ENCODE results near the gene OR10AD1. TPM values are rescaled to one million over a fixed set of nuclear protein-coding genes. Genes with fewer than 3 reads are reported as not detected.

Gene OR10AD1
- total RNA-seq, 1 donor from 2014 or later: not detected

GRCh38 chr12:48185181-48185919 is 17.7 kb downstream of the OR10AD1 start:
- Mint-ChIP-seq H3K4me1 (ENCODE audit: low read depth) (peaks cover 18% of the 10 kb centered on the region), H3K27ac (no peak overlapping the region), H3K27me3 (ENCODE audit: low read depth) (peaks cover 58% of the 10 kb centered on the region), H3K9me3 (no peaks in the 10 kb centered on the region), H3K36me3 (ENCODE audit: low read depth) (no peaks in the 10 kb centered on the region), H3K4me3 (ENCODE audit: low read depth) (peak overlapping the region; percentile 62)
- DNase-seq (ENCODE audit: low spot score): no peak
- intact Hi-C loops (cut with micrococcal nuclease): loop anchor here (2.0 to 5.0 kb wide), 2 partner anchors 283 to 433 kb away; partner anchors contain the start of gene VDR

- DNase-seq (ENCODE audit: low spot score): no peak
- Mint-ChIP-seq H3K27me3 (ENCODE audit: low read depth) (peaks cover 59% of the 10 kb centered on the region), H3K9me3 (no peaks in the 10 kb centered on the region), H3K36me3 (ENCODE audit: low read depth) (no peaks in the 10 kb centered on the region), H3K27ac (no peak overlapping the region), H3K4me1 (ENCODE audit: low read depth) (peaks cover 18% of the 10 kb centered on the region), H3K4me3 (ENCODE audit: low read depth) (peak overlapping the region; percentile 62)
- intact Hi-C loops (cut with micrococcal nuclease): loop anchor here (2.0 to 5.0 kb wide), 2 partner anchors 77 to 434 kb away; partner anchors contain the start of gene SENP1
Observed at GRCh38 chr12:48184549-48184922, 18.6 kb downstream of the OR10AD1 start.

- peaks cover 61% of the 10 kb centered on the region for H3K27me3 Mint-ChIP-seq (ENCODE audit: low read depth)
- H3K36me3 Mint-ChIP-seq (ENCODE audit: low read depth): no peaks in the 10 kb centered on the region
- H3K9me3 Mint-ChIP-seq: no peaks in the 10 kb centered on the region
- peaks cover 18% of the 10 kb centered on the region for H3K4me1 Mint-ChIP-seq (ENCODE audit: low read depth)
- H3K4me3 Mint-ChIP-seq (ENCODE audit: low read depth): peak overlapping the region; percentile 62
- no peak overlapping the region for H3K27ac Mint-ChIP-seq
- intact Hi-C loops (cut with micrococcal nuclease): loop anchor here (2.0 to 5.0 kb wide), 2 partner anchors 77 to 435 kb away; partner anchors contain the start of gene SENP1
- no peak for DNase-seq (ENCODE audit: low spot score)
Observed at GRCh38 chr12:48183876-48184548, 19.1 kb downstream of the OR10AD1 start.

- Mint-ChIP-seq H3K4me1 (ENCODE audit: low read depth) (peaks cover 18% of the 10 kb centered on the region), H3K27ac (no peak within 1 kb of the TSS), H3K36me3 (ENCODE audit: low read depth) (no peaks in the 10 kb centered on the region), H3K27me3 (ENCODE audit: low read depth) (peaks cover 61% of the 10 kb centered on the region), H3K4me3 (ENCODE audit: low read depth) (peak within 1 kb of the TSS; percentile 84), H3K9me3 (no peaks in the 10 kb centered on the region)
- peak; percentile 72 for DNase-seq (ENCODE audit: low spot score)
- intact Hi-C loops (cut with micrococcal nuclease): loop anchor here (5.0 kb wide), 1 partner anchor 76 kb away; the partner anchor contains the start of gene SENP1
Observed at GRCh38 chr12:48183091-48183875, 19.8 kb downstream of the OR10AD1 start, which contains the start of gene CCDC184. CCDC184 (plus strand) TSS chr12:48183644; CDS start chr12:48184123, 479 bp downstream.

GRCh38 chr12:48182631-48183030 is 20.5 kb downstream of the OR10AD1 start:
- intact Hi-C loops (cut with micrococcal nuclease): loop anchor here (1.0 to 5.0 kb wide), 2 partner anchors 25 to 75 kb away; partner anchors contain the start of genes ASB8 and SENP1
- peak overlapping the region; percentile 84 for H3K4me3 Mint-ChIP-seq (ENCODE audit: low read depth)

GRCh38 chr12:48180857-48181495 is 22.1 kb downstream of the OR10AD1 start:
- Mint-ChIP-seq H3K27me3 (ENCODE audit: low read depth) (peaks cover 63% of the 10 kb centered on the region), H3K4me3 (ENCODE audit: low read depth) (no peak overlapping the region)

More at GRCh38 chr12:48182631-48183030, 20.5 kb downstream of the OR10AD1 start:
- no peak overlapping the region for H3K27ac Mint-ChIP-seq
- no peak for DNase-seq (ENCODE audit: low spot score)
- H3K36me3 Mint-ChIP-seq (ENCODE audit: low read depth): no peaks in the 10 kb centered on the region
- H3K4me1 Mint-ChIP-seq (ENCODE audit: low read depth): peaks cover 18% of the 10 kb centered on the region
- H3K9me3 Mint-ChIP-seq: no peaks in the 10 kb centered on the region
- H3K27me3 Mint-ChIP-seq (ENCODE audit: low read depth): peaks cover 63% of the 10 kb centered on the region

GRCh38 chr12:48180424-48180823 is 22.7 kb downstream of the OR10AD1 start:
- DNase-seq (ENCODE audit: low spot score): no peak
- intact Hi-C loops (cut with micrococcal nuclease): loop anchor here (5.0 kb wide), 1 partner anchor 73 kb away; the partner anchor contains the start of gene SENP1
- H3K4me3 Mint-ChIP-seq (ENCODE audit: low read depth): no peak overlapping the region
- H3K27me3 Mint-ChIP-seq (ENCODE audit: low read depth): peaks cover 58% of the 10 kb centered on the region
- no peaks in the 10 kb centered on the region for H3K36me3 Mint-ChIP-seq (ENCODE audit: low read depth)
- H3K27ac Mint-ChIP-seq: no peak overlapping the region
- no peaks in the 10 kb centered on the region for H3K9me3 Mint-ChIP-seq
- H3K4me1 Mint-ChIP-seq (ENCODE audit: low read depth): peaks cover 22% of the 10 kb centered on the region

More at GRCh38 chr12:48180857-48181495, 22.1 kb downstream of the OR10AD1 start:
- no peaks in the 10 kb centered on the region for H3K9me3 Mint-ChIP-seq
- intact Hi-C loops (cut with micrococcal nuclease): loop anchor here (5.0 kb wide), 1 partner anchor 74 kb away; the partner anchor contains the start of gene SENP1
- no peaks in the 10 kb centered on the region for H3K36me3 Mint-ChIP-seq (ENCODE audit: low read depth)
- DNase-seq (ENCODE audit: low spot score): no peak
- no peak overlapping the region for H3K27ac Mint-ChIP-seq
- peaks cover 21% of the 10 kb centered on the region for H3K4me1 Mint-ChIP-seq (ENCODE audit: low read depth)

GRCh38 chr12:48179466-48179865 is 23.6 kb downstream of the OR10AD1 start:
- Mint-ChIP-seq H3K4me3 (ENCODE audit: low read depth) (no peak overlapping the region), H3K4me1 (ENCODE audit: low read depth) (peaks cover 23% of the 10 kb centered on the region), H3K9me3 (no peaks in the 10 kb centered on the region), H3K27me3 (ENCODE audit: low read depth) (peaks cover 48% of the 10 kb centered on the region), H3K27ac (no peak overlapping the region), H3K36me3 (ENCODE audit: low read depth) (no peaks in the 10 kb centered on the region)
- intact Hi-C loops (cut with micrococcal nuclease): no loop called here
- no peak for DNase-seq (ENCODE audit: low spot score)

GRCh38 chr12:48177982-48178381 is 25.1 kb downstream of the OR10AD1 start:
- peaks cover 23% of the 10 kb centered on the region for H3K4me1 Mint-ChIP-seq (ENCODE audit: low read depth)
- H3K27me3 Mint-ChIP-seq (ENCODE audit: low read depth): peaks cover 44% of the 10 kb centered on the region
- no peaks in the 10 kb centered on the region for H3K36me3 Mint-ChIP-seq (ENCODE audit: low read depth)
- intact Hi-C loops (cut with micrococcal nuclease): no loop called here
- DNase-seq (ENCODE audit: low spot score): no peak
- H3K9me3 Mint-ChIP-seq: no peaks in the 10 kb centered on the region
- no peak overlapping the region for H3K4me3 Mint-ChIP-seq (ENCODE audit: low read depth)
- no peak overlapping the region for H3K27ac Mint-ChIP-seq

- Mint-ChIP-seq H3K27ac (no peak overlapping the region), H3K9me3 (no peaks in the 10 kb centered on the region), H3K4me3 (ENCODE audit: low read depth) (no peak overlapping the region), H3K36me3 (ENCODE audit: low read depth) (no peaks in the 10 kb centered on the region), H3K4me1 (ENCODE audit: low read depth) (peaks cover 13% of the 10 kb centered on the region), H3K27me3 (ENCODE audit: low read depth) (peaks cover 42% of the 10 kb centered on the region)
- intact Hi-C loops (cut with micrococcal nuclease): no loop called here
- DNase-seq (ENCODE audit: low spot score): no peak
Observed at GRCh38 chr12:48176417-48176751, 26.7 kb downstream of the OR10AD1 start.

- no peak for DNase-seq (ENCODE audit: low spot score)
- Mint-ChIP-seq H3K27ac (peak overlapping the region; percentile 14), H3K9me3 (no peaks in the 10 kb centered on the region), H3K36me3 (ENCODE audit: low read depth) (no peaks in the 10 kb centered on the region), H3K27me3 (ENCODE audit: low read depth) (peaks cover 37% of the 10 kb centered on the region), H3K4me3 (ENCODE audit: low read depth) (peak overlapping the region; percentile 16), H3K4me1 (ENCODE audit: low read depth) (peaks cover 13% of the 10 kb centered on the region)
- intact Hi-C loops (cut with micrococcal nuclease): no loop called here
Observed at GRCh38 chr12:48175613-48176416, 27.3 kb downstream of the OR10AD1 start.

Data from activated T-helper 2 cell treated with anti-CD3 and anti-CD28 coated beads, Interferon-gamma antibody, Interleukin-2, Interleukin-4, amounts not matched to agents 10 μg/mL and 5 μg/mL and 100 μg/mL, durations not matched to agents 14 hours and 24 hours and 36 hours (primary cell).